SK-N-SH treated with all-trans-retinoic acid at 6 μM for 48 hours (cell line): ENCODE data around the gene ADPRHL1.

ENCODE experiments used
- ATAC-seq: fragments of 200-7000 bp; cut with Tn5 transposase; 3 replicates; pipeline ENCODE4 v1.9.1; 2020; ENCODE audit warnings: mild to moderate bottlenecking, moderate library complexity
- ARNTL ChIP-seq: fragments of 450-650 bp; formaldehyde crosslinking; IDR thresholded peaks from 2 replicates; pipeline ENCODE4 v1.5.0; 2020; ENCODE audit warnings: low read depth, mild to moderate bottlenecking, moderate library complexity, borderline replicate concordance
- BACH2 ChIP-seq: fragments of 250-450 bp; sonication (Bioruptor Pico); IDR thresholded peaks from 2 replicates; pipeline ENCODE4 v1.9.0; 2021; ENCODE audit warnings: mild to moderate bottlenecking, borderline replicate concordance
- CREB5 ChIP-seq: fragments of 250-450 bp; sonication (Bioruptor Pico); IDR thresholded peaks from 2 replicates; pipeline ENCODE4 v1.5.1; 2020; ENCODE audit warnings: low read depth, mild to moderate bottlenecking, moderate library complexity
- CSDC2 ChIP-seq: fragments of 250-450 bp; sonication (Bioruptor Pico); IDR thresholded peaks from 2 replicates; pipeline ENCODE4 v1.5.0; 2020; ENCODE audit warnings: mild to moderate bottlenecking, moderate library complexity
- CSRNP3 ChIP-seq: fragments of 250-450 bp; sonication (Bioruptor Pico); IDR thresholded peaks from 2 replicates; pipeline ENCODE4 v1.5.1; 2021; ENCODE audit warnings: mild to moderate bottlenecking, moderate library complexity
- ESRRG ChIP-seq: fragments of 250-450 bp; sonication (Bioruptor Pico); IDR thresholded peaks from 2 replicates; pipeline ENCODE4 v1.6.1; 2021; ENCODE audit warnings: mild to moderate bottlenecking
- GLIS3 ChIP-seq: fragments of 250-450 bp; sonication (Bioruptor Pico); IDR thresholded peaks from 2 replicates; pipeline ENCODE4 v1.5.0; 2020; ENCODE audit warnings: mild to moderate bottlenecking, moderate library complexity
- ISL1 ChIP-seq: fragments of 250-450 bp; sonication (Bioruptor Pico); IDR thresholded peaks from 2 replicates; pipeline ENCODE4 v2.1.2; 2022; ENCODE audit warnings: mild to moderate bottlenecking, moderate library complexity
- OSR1 ChIP-seq: fragments of 250-450 bp; sonication (Bioruptor Pico); IDR thresholded peaks from 2 replicates; pipeline ENCODE4 v1.8.0; 2022; ENCODE audit warnings: moderate library complexity, mild to moderate bottlenecking, inconsistent platforms
- PATZ1 ChIP-seq: fragments of 250-450 bp; sonication (Bioruptor Pico); IDR thresholded peaks from 2 replicates; pipeline ENCODE4 v1.8.0; 2020; ENCODE audit warnings: mild to moderate bottlenecking, moderate library complexity, borderline replicate concordance
- POU6F1 ChIP-seq: fragments of 250-450 bp; sonication (Bioruptor Pico); IDR thresholded peaks from 2 replicates; pipeline ENCODE4 v1.8.0; 2021; ENCODE audit warnings: low read depth, mild to moderate bottlenecking, moderate library complexity, borderline replicate concordance
- PPARA ChIP-seq: fragments of 250-450 bp; sonication (Bioruptor Pico); IDR thresholded peaks from 2 replicates; pipeline ENCODE4 v1.5.0; 2020; ENCODE audit warnings: mild to moderate bottlenecking, borderline replicate concordance
- RARB ChIP-seq: fragments of 250-450 bp; sonication (Bioruptor Pico); IDR thresholded peaks from 2 replicates; pipeline ENCODE4 v1.8.0; 2021; ENCODE audit warnings: mild to moderate bottlenecking, moderate library complexity
- SNAI2 ChIP-seq: fragments of 250-450 bp; sonication (Bioruptor Pico); IDR thresholded peaks from 2 replicates; pipeline ENCODE4 v1.5.0; 2020; ENCODE audit warnings: mild to moderate bottlenecking, moderate library complexity
- TCF4 ChIP-seq: fragments of 250-450 bp; sonication (Bioruptor Pico); IDR thresholded peaks from 2 replicates; pipeline ENCODE4 v1.8.0; 2021; ENCODE audit warnings: mild to moderate bottlenecking, moderate library complexity, borderline replicate concordance
- TOX ChIP-seq: fragments of 250-450 bp; sonication (Bioruptor Pico); IDR thresholded peaks from 2 replicates; pipeline ENCODE4 v1.8.0; 2021; ENCODE audit warnings: mild to moderate bottlenecking, moderate library complexity, borderline replicate concordance
- ZC3H10 ChIP-seq: fragments of 250-450 bp; sonication (Bioruptor Pico); IDR thresholded peaks from 2 replicates; pipeline ENCODE4 v1.5.1; 2021; ENCODE audit warnings: mild to moderate bottlenecking, moderate library complexity
- ZFP3 ChIP-seq: fragments of 250-450 bp; sonication (Bioruptor Pico); IDR thresholded peaks from 2 replicates; pipeline ENCODE4 v1.5.0; 2020; ENCODE audit warnings: mild to moderate bottlenecking, moderate library complexity
- ZFP30 ChIP-seq: fragments of 450-650 bp; formaldehyde crosslinking; IDR thresholded peaks from 2 replicates; pipeline ENCODE4 v1.5.0; 2022; ENCODE audit warnings: mild to moderate bottlenecking, moderate library complexity
- ZNF565 ChIP-seq: fragments of 450-650 bp; formaldehyde crosslinking; conservative IDR thresholded peaks from 2 replicates; pipeline ENCODE4 v1.5.0; 2020; ENCODE audit warnings: low read depth, mild to moderate bottlenecking, moderate library complexity
- ZNF70 ChIP-seq: fragments of 450-650 bp; formaldehyde crosslinking; IDR thresholded peaks from 2 replicates; pipeline ENCODE4 v1.5.0; 2020; ENCODE audit warnings: mild to moderate bottlenecking, moderate library complexity
- ZNF8 ChIP-seq: fragments of 450-650 bp; formaldehyde crosslinking; IDR thresholded peaks from 2 replicates; pipeline ENCODE4 v1.5.0; 2020; ENCODE audit warnings: mild to moderate bottlenecking, moderate library complexity
- TF ChIP-seq, protein P1 (sequence below): fragments of 250-450 bp; sonication (Bioruptor Pico); IDR thresholded peaks from 2 replicates; pipeline ENCODE4 v1.5.0; 2020; ENCODE audit warnings: mild to moderate bottlenecking, moderate library complexity

ADPRHL1 gene

DNA sequence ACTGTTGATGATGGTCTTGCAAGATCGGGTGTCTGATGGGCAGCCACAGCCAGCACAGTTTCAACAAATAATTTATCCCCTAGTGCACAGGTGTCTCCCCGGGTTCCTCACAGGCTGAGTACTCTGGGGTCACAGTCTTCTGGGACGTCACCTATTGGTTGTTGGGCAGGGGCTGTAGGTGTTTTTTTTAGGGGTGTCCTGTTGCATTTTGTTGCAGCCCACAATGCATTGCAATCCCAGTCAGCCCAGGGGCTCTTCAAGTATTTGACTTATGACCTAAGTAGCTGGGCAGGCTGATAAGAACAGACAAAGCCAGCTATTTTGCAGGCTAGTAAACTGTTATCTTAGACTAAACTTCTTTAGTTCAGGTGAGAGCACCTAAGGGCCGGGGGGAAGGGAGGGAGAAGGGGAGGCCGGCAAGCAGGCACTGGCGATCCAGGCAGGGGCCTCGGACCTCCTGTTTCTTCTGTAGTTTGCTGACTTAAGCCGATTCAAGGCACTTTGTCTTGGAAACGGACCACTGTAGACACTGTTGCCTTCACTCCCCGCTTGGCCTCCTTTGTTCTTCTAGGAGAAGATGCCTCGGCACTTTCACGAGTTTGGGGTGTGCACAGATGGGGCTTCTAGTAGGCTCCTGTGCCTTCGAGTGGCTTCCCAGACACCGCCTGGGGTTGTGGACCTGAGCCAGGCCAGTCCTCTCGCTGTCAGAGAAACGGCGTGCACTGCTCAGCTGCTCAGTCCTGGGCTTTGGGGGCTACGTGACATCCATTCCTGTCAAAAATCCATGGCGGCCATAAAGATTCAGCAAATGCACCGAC, 55.5 kb downstream of the ADPRHL1 start:
- no peak for ATAC-seq

DNA sequence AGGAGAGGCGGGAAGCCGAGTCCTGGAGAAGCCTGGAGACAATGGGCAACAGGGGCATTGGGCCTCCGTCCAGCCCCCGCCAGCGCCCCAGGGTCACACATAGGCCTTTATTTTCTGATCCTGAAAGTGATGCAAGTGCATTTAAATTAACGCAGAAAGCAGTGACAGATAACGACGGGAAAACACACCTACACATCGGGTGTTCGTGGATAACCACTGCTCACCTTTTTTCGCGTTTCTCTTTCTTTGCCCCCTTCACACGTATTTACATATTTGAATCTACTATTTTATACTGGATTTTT, 59.0 kb downstream of the ADPRHL1 start:
- TF ChIP-seq CSDC2 (no peak), ZC3H10 (CRISPR knock-in tag) (no peak), ISL1 (CRISPR knock-in tag) (no peak), CREB5 (CRISPR knock-in tag) (no peak), TCF4 (CRISPR knock-in tag) (no peak), ZFP3 (CRISPR knock-in tag) (no peak), ZNF8 (CRISPR knock-in tag) (no peak), OSR1 (no peak), ZNF70 (CRISPR knock-in tag) (no peak), BACH2 (CRISPR knock-in tag) (no peak), SNAI2 (CRISPR knock-in tag) (no peak), RARB (no peak), ESRRG (CRISPR knock-in tag) (no peak)
- TF ChIP-seq, all 23 proteins: peak for 0
- peak; percentile 31 for ATAC-seq

More for the DNA sequence above, 55.5 kb downstream of the ADPRHL1 start:
- no peak for TF ChIP-seq ZNF8 (CRISPR knock-in tag)
- TF ChIP-seq ZC3H10 (CRISPR knock-in tag), result no peak
- TF ChIP-seq PATZ1 (CRISPR knock-in tag), result no peak
- TF ChIP-seq ARNTL (CRISPR knock-in tag), result no peak
- TF ChIP-seq POU6F1, result no peak
- no peak for TF ChIP-seq CREB5 (CRISPR knock-in tag)
- no peak for TF ChIP-seq BACH2 (CRISPR knock-in tag)
- TF ChIP-seq TCF4 (CRISPR knock-in tag), result no peak
- TF ChIP-seq CSRNP3 (CRISPR knock-in tag), result no peak
- TF ChIP-seq ZFP30 (CRISPR knock-in tag), result no peak
- TF ChIP-seq GLIS3, result no peak
- no peak for TF ChIP-seq ZNF565 (CRISPR knock-in tag)
- no peak for TF ChIP-seq CSDC2
- TF ChIP-seq ESRRG (CRISPR knock-in tag), result no peak
- no peak for TF ChIP-seq TOX (CRISPR knock-in tag)
- no peak for TF ChIP-seq ISL1 (CRISPR knock-in tag)
- no peak for TF ChIP-seq ZNF70 (CRISPR knock-in tag)
- no peak for TF ChIP-seq ZFP3 (CRISPR knock-in tag)

DNA sequence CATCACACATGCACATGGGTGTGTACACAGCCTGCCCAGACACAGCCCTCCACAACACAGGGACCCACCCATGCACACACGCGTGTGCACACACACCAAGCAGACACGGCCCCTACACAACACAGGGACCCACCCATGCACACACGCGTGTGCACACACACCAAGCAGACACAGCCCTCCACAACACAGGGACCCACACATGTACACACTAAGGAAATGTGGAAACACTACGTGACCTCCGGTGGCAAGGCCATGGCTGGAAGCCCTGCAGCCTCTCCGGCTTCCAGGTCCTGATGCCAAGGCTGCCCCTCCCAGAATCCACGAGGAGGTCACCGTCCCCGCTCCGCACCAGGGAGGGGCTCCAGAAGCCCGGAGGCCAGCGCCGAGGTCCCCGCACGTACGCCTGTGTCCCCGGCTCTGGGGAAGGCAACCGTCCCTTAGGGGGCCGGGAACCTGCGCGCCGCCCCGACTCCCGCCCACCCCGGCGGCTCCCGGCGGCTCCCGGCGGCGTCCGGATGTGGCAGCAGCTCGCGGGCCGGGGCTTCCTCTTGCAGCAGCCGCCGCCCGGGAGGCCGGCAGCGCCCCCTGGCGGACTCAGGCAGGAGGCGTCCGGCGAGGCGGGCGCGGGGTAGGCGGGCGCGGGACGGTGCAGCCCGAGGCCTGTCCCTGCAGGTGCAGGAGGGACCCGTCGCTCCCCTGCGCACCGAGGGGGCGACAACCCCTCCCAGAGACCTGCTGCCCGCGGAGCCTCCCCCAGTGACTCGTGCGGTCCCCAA, 59.5 kb downstream of the ADPRHL1 start:
- ATAC-seq, result peak; percentile 97
- TF ChIP-seq, protein P1, sequence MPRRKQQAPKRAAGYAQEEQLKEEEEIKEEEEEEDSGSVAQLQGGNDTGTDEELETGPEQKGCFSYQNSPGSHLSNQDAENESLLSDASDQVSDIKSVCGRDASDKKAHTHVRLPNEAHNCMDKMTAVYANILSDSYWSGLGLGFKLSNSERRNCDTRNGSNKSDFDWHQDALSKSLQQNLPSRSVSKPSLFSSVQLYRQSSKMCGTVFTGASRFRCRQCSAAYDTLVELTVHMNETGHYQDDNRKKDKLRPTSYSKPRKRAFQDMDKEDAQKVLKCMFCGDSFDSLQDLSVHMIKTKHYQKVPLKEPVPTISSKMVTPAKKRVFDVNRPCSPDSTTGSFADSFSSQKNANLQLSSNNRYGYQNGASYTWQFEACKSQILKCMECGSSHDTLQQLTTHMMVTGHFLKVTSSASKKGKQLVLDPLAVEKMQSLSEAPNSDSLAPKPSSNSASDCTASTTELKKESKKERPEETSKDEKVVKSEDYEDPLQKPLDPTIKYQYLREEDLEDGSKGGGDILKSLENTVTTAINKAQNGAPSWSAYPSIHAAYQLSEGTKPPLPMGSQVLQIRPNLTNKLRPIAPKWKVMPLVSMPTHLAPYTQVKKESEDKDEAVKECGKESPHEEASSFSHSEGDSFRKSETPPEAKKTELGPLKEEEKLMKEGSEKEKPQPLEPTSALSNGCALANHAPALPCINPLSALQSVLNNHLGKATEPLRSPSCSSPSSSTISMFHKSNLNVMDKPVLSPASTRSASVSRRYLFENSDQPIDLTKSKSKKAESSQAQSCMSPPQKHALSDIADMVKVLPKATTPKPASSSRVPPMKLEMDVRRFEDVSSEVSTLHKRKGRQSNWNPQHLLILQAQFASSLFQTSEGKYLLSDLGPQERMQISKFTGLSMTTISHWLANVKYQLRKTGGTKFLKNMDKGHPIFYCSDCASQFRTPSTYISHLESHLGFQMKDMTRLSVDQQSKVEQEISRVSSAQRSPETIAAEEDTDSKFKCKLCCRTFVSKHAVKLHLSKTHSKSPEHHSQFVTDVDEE (CRISPR knock-in tag), result no peak
- TF ChIP-seq ZC3H10 (CRISPR knock-in tag) (no peak), RARB (no peak), GLIS3 (no peak), CREB5 (CRISPR knock-in tag) (no peak), BACH2 (CRISPR knock-in tag) (no peak), ZFP30 (CRISPR knock-in tag) (no peak), ZNF70 (CRISPR knock-in tag) (no peak), PPARA (CRISPR knock-in tag) (no peak), ZNF8 (CRISPR knock-in tag) (no peak), ZFP3 (CRISPR knock-in tag) (no peak), OSR1 (no peak), TOX (CRISPR knock-in tag) (no peak)
